A204.1 (cell line): ENCODE data around the gene PPP1R13L.

Source experiments
- FAIRE-seq: peaks from 2 replicates; lab custom pipeline; 2012; peaks lifted over from hg19 to GRCh38; lab: Jason Lieb, UNC

Gene PPP1R13L, protein sequence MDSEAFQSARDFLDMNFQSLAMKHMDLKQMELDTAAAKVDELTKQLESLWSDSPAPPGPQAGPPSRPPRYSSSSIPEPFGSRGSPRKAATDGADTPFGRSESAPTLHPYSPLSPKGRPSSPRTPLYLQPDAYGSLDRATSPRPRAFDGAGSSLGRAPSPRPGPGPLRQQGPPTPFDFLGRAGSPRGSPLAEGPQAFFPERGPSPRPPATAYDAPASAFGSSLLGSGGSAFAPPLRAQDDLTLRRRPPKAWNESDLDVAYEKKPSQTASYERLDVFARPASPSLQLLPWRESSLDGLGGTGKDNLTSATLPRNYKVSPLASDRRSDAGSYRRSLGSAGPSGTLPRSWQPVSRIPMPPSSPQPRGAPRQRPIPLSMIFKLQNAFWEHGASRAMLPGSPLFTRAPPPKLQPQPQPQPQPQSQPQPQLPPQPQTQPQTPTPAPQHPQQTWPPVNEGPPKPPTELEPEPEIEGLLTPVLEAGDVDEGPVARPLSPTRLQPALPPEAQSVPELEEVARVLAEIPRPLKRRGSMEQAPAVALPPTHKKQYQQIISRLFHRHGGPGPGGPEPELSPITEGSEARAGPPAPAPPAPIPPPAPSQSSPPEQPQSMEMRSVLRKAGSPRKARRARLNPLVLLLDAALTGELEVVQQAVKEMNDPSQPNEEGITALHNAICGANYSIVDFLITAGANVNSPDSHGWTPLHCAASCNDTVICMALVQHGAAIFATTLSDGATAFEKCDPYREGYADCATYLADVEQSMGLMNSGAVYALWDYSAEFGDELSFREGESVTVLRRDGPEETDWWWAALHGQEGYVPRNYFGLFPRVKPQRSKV

DNA sequence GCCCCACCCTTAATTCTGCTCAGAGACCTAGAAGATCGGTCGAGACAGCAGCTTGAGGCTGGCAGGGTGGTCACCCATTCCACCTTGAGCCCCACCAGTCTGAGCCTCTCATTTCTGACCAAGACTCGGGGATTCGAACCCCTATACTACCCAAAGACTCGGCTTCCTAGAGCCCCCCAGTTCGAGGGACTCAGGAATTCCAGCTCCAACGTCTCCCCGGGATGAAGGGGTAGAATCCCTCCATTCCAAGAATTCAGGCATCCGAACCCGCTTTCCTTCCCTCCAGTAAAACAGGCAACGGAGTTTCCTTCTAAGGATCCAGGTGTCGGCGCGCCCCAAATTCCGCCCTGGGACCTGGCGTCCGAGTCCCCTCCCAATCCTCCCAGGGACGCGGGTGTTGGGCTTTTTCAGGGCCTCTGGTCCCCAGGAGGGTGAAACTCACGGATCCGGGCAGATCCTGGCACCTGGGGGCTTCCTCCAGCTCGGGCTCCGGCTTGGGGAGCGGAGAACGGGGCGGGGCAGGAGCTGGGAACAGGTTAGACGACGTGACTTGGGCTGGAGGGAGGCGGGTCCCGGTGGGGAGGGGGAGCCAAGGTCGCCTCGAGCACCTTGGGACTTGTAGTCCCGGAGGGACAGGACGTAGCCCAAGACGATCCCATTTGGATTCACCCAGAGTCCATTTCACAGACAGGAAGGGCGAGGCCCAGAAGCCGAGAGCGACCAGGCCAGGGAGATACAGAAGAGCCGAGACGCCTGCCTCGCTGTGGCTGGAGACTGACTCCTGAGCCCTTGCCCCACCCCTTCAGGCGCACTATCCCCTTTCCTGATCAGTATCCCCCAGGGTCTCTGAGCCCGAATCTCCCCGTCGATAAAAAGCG, at the start of gene PPP1R13L:
PPP1R13L (minus strand) TSS at position 513 of the 878 bp plus-strand sequence. CDS start 6,751 bp downstream, outside the sequence.
- FAIRE-seq = no peak

DNA sequence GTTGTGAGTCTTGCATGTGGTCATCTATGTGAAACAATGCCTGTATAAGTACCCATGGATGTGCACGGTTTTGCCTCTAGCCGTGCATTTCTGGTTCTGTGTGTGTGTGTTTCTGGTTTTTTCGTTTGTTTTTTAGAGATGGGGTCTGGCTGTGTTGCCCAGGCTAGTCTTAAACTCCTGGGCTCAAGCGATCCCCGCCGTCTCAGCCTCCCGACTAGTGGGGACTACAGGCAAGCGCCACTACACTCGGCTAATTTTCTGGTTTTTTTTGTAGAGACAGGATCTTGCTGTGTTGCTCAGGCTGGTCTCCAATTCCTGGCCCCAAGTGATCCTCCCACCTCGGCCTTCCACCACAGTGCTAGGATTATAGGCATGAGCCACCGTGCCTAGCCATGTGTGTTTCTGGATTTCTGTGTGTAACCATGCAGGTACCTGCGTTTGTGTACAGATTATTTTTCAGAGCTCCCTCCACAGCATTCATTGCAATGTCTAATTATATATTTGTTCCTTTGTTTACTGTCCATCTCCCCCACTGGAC, 47.0 kb upstream of the PPP1R13L start:
- no peak for FAIRE-seq

DNA sequence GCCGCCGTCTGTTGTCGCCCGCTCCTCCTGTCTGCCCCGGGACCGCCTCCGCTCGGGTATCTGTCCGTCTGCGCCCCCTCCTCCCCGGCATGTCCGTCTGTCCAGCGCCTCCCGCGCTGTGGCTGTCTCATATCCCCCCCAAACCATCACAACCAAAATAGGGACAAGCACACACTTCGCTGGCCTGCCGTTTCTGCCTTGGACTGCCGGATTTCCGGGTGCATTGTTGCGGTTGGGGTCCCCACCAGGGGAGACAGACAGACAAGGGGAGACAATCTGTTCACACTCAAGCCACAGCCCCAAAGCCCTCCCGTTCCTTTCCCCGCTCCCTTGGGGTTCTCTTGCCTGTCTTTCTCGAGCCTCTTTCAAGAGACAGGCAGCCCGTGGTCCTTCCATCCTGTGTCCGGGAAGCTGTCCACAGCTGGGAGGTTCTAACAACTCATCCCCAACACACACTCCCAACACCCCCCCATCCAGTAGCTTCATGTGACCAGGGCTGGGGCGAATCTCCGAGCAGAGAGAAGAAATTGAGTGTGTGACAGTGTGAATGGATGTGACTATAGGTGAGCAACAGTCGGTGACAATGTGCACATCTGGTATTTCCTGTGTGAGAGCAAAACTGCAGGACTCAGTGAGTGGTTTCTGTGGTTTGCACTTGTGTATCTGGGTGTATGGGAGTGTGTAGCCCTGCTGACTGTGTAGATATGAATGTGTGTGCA, 46.4 kb upstream of the PPP1R13L start:
- FAIRE-seq = no peak

DNA sequence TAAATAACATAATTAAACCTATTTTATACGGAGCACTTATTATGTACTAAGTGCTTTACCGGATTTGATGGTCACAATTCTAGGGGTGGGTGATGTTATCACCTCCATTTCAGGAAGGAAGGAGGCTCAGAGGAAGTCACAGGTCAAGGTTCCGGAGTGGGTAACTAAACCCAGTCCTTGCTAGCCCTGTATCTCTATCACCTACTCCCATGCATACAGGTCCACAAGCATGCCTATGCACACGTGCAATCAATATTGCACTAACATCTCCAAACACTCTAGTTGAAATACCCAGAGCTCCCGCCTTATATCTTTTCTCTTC, 45.1 kb upstream of the PPP1R13L start:
- no peak for FAIRE-seq

DNA sequence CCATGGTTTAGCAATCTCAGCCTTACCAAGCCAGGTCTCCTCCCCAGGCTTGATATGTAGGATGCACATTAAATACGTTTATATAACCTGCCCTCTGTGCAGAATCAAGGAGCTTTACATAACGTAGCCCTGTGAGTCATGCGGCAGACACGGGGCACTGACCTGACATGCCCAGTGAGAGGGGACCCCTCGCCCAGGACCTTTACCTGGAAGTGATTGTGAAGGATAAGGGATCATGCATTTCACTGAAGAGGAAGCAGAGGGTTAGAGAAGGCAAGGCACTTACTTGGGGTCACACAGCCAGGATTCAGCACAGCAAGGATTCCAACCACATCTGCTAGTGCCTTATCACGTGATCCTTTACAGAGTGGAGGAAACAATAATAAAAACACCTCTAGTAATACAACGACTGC, 44.0 kb upstream of the PPP1R13L start:
- FAIRE-seq = no peak

DNA sequence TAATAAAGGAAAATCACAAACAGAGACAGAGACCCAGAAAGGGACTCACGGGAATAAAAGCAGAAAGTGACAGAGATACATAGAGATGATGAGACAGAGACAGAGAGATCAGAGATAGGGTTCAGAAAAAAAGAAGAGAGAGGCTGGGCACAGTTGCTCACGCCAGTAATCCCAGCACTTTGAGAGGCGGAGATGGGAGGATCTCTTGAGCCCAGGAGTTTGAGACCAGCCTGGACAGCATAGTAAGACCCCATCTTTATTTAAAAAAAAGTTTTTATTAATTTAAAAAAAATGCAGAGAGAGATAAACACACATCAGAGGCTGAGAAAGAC, 43.5 kb upstream of the PPP1R13L start:
- FAIRE-seq = no peak

DNA sequence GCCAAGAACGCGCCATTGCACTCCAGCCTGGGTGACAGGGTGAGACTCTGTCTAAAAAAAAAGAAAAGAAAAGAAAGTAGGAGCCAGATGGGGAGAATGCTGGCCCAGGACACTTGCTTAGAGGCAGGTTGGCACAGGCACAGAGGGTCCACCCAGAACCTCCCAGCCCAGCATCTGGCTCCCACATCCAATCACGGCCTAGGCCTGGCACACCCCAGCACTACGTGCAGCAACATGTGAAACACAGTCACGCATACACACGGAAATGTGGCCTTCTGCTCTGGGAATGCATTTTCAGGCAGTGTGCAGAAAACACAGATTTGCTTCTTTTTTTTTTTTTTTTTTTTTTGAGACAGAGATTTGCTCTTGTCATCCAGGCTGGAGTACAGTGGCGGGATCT, 42.1 kb upstream of the PPP1R13L start:
- no peak for FAIRE-seq

DNA sequence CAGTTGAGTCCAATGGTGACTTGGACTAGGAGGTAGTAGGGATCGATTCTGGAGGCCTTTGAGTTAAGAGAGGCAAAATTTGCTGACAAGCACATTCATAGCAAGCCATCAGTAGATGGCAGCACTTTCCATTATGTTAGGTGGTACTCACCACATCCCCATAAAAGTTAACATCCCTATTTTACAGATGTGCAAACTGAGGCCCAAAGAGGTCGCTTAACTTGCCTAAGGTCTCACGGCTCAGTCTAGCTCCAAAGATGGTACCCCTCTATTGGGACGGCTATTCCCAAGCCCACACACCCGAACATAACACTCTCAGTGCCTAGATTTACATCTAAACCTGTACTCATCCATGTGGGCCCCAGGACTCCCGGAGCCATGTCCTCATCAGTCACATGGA, 41.4 kb upstream of the PPP1R13L start:
- FAIRE-seq = no peak

DNA sequence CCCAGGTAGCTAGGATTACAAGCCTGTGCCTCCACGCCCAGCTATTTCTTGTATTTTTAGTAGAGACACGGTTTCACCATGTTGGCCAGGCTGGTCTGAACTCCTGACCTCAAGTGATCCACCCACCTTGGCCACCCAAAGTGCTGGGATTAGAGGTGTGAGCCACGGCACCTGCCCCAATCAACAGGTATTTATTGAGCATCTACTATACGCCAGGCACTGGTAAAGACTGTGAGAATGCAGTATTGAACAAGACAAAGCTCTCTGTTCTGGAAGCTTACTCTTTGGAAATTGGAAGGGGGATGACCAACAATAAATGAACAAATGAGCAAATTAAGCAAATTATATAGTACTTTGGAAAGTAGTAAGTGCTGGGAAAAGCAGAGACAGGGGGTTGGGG, 40.3 kb upstream of the PPP1R13L start:
- no peak for FAIRE-seq

DNA sequence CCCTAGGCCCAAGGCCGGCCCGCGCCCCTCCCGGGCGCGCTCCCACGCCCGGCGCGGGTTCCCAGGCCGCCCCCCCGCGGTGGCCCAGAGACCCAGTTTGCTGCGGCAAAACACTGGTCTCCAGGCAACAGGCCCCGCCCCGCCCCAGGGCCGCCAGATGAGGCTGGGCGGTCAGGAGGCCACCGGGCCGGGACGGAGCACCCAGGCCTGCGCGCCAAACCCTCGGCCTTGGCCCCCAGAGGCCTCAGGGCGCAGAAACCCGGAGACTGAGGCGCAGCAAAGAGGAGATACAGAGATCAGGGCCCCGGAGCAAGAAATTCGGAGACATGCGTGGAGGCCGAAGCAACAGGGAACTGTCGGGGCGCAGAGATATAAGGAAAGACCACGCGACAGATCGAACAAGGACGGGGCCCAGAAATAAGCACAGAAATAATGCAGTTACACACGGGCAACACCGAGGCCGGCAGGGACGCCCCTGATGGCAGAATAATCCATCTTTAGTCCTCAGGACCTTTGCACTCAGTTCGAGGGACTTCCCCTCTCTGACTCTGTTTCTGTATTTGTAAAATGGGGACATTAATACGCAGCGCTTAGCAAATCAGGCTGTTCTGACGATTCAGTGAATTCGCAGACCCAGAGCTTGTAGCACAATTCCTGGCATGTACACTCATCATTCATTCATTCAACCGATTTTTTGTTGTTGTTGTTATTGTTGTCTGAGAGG, 39.6 kb upstream of the PPP1R13L start:
- no peak for FAIRE-seq

DNA sequence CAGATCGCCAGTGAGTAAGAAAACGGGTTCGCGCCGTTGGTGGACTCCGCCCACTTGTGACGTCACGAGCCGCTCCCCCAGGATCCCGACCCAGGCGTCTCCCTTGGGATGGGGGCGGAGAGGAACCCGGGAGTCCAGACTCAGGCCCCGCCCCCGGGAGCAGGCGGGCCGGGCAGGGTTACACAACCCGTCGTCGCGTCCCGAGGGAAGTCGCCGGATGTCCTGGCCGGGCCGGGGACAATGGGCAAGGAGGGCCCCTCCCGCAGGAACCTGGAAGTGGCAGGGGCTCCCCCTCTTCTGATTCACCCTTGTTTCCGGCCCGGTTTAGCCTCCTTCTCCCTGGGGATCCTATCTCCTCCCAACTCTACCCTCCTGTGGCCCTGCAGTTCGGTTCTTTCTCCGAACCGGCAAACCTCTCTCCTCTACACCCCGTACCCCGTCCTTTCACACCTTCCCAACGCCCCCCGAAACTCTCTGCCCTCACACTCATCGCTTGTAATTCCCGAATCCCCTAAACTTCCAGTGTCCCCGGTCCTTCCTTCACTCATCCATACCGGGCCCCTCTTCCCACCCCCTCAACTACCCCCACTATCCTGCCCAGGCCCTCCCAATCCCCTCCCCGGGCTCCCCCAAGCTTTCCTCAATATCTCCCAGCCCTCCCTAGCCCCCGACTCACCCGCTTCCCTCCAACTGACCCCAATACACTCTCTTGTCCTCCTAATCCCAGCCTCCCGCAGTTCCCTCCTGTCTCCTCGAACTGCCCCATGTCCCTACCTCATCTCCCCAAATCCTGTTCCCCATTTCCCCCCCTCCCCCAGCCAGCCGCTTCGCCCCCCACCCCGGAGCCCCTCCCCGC, 38.8 kb upstream of the PPP1R13L start:
- FAIRE-seq = no peak

DNA sequence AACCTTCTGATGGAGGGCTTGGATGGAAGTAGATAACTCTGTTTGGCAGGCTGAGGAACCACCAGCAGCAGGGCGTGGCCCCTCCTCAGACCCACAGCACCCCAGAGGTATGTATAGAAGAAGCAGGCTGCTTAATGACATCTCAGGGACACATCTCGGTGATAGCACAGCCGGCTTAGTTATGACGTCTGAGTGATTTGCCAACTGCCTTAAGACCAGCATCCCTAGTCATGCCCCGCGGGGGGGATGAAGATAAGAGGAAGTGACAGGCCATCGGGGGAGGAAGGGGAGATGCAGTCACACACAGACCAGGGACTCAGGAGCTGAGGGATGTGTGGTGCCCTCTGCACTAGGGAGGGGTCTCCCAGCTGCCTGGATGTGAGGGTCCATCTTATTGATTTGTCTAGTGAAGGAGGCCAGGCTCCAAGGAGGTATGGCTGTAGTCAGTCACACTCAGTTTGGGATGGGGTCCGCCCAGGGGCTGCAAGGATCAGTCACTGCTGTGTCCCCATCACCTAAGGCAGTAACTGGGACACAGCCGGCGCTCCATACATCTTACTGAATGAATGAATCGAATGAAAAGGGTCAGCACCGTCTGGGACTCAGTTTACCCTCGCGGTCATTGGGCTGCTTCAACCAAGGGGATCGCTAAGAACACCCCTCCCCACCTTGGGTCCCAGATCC, 38.1 kb upstream of the PPP1R13L start:
- FAIRE-seq = no peak

DNA sequence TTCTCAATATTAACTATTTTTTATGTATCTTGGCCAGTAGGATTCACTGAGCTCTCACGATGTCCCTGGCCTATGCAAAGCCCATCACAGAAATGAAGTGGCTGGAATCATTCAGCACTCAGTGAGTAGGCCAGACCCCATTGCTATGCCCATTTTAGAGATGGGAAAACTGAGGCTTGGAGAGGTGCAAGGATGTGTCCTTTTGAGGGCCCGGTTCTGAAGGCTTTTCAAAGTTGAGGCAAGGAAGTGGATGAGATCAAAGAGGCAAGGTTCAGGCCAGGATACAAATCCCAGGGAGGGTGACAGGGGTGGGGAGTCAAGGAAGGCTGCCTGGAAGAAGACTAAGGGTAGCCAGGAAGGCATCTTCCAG, 37.5 kb upstream of the PPP1R13L start:
- FAIRE-seq = no peak

DNA sequence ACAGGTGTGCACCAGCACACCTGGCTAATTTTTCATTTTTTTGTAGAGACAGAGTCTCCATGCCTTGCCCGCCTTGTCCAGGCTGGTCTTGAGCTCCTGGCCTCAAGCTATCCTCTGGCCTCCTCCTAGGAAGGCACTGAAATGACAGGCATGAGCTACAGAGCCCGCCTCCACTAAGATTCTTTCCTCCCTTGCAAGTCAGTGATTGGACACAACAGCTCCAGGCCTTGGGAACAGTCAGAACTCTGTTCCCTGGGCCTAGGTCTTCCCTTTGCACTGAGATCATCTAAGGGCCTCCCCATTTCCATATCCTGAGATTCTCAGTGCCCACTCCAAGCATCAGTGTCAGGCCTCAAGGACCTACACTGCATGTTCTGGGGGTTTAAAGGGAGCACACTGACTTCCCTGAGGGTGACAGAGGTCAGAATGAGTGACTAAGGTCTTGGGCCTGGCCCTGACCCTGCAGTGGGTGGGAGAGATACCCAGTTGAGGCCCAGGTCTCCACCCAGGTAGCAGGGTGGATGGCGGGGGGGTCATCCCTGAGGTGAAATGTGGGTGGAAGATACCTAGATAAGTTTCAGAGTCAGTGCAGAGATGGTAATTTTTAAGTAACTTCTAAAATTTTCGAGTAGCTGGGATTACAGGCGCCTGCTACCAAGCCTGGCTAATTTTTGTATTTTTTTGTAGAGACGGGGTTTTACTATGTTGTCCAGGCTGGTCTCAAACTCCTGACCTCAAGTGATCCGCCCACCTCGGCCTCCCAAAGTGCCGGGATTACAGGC, 36.2 kb upstream of the PPP1R13L start:
- FAIRE-seq = no peak

DNA sequence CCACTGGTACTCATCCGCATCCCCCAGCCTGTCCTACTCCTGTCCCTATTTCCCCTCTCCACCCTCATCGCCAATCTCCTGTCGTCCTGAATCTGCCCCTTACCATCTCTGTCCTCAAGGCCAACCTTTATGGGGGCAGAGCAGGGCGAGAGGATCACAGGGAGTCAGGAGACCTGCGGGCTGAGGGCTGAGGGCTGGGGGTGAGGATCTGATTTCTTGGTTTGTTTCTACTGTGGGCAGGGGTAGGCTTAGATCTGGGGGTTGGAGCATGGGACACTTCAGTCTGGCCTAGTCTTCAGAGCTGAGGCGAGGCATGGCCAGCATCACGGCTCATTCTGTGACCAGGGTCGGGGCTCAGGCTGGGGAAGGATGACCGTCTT, 35.4 kb upstream of the PPP1R13L start:
- no peak for FAIRE-seq

DNA sequence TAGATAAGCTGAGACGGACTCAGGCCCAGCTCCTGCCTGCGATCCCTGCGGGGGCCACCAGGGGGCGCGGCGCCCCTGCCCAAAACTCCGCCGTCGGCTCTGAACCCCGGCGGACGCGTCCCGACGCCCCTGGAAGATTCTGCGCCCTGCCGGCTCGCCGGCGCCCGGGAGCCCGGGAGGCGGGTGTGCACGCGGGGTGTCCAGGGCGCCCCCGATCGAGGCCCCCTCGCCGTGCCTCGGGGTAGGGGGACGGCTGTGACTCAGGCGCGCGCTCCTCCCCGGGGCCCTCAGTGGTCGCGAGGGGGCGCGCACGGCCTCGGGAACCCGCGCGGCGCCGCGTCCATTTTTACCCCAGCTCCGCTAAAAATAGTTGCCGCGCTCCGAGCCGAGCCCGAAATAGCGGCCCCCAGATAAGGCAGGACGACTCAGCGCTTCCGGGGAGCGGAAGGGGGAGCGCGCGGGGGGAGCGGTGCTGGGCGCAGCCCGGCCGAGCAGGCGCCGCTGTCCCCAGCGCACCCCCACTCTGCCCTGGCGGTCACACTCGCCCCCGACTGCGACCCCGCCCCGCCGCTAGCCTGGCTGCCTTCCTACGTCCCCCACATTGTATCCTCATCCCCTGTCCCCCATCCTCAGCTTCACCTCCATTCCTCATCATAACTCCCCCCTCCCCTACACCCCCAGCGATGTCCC, 34.8 kb upstream of the PPP1R13L start:
- no peak for FAIRE-seq

DNA sequence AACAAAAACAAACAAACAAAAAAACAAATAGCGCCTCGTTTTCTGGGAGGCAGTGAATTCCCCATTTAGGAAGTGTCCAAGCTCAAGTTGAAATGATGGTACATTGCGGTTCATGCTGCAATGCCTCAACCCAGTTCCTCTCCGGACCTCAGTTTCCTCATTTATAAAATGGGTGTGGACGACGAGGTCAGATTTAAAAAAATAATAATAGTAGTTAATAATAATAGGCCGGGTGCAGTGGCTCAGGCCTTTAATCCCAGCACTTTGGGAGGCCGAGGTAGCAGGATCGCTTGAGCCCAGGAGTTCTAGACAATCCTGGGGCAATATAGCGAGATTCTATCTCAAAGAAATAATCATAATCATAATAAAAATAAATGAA, 34.3 kb upstream of the PPP1R13L start:
- FAIRE-seq = no peak

DNA sequence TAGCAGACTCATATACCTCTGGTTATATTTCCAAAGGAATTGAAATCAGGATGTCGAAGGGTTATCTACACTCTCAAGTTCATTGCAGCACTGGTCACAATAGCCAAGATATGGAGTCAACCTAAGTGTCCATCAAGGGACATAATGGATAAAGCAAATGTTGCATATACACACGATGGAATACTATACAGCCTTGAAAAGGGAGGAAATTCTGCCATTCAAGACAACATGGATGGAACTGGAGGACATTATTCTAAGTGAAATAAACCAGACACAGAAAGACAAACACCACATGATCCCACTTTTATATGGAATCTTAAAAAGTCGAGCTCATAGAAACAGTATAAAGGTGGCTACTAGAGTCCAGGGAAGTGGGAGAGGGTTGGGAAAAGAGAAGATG, 32.5 kb upstream of the PPP1R13L start:
- no peak for FAIRE-seq
